Loucy (cell line): ENCODE measurements around the gene FGFBP1.

Source experiments
- EZH2phosphoT487 ChIP-seq: fragments of 200-600 bp; IDR thresholded peaks from 2 replicates; pipeline ENCODE4 v1.6.1; 2018; ENCODE audit warnings: antibody characterized with exemption, mild to moderate bottlenecking, moderate library complexity, borderline replicate concordance
- TF ChIP-seq, protein P1 (sequence below): fragments of 200-600 bp; sonication (generic); conservative IDR thresholded peaks from 2 replicates; pipeline ENCODE4 v1.5.1; 2014; ENCODE audit warnings: mild to moderate bottlenecking, antibody characterized with exemption, low read length

DNA sequence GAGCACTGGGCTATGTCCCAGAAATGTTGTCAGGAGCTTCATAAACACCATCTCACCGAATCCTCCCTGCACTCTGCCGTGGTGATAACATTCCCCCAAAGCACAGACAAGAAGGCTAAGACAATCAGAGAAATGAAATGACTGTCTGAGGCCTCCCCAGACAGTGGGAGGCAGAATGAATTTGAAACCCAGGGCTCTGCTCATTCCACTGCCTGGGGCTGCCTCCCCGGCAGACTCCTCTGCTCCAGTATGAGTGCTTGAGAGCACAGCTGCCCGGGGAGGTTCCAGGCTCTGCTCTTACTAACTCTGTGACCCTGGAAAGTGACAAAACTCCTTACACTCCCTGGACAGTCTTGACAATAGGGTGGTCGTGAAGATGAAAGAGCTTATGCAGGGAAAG is 9.7 kb downstream of the FGFBP1 start:
- TF ChIP-seq, protein P1, sequence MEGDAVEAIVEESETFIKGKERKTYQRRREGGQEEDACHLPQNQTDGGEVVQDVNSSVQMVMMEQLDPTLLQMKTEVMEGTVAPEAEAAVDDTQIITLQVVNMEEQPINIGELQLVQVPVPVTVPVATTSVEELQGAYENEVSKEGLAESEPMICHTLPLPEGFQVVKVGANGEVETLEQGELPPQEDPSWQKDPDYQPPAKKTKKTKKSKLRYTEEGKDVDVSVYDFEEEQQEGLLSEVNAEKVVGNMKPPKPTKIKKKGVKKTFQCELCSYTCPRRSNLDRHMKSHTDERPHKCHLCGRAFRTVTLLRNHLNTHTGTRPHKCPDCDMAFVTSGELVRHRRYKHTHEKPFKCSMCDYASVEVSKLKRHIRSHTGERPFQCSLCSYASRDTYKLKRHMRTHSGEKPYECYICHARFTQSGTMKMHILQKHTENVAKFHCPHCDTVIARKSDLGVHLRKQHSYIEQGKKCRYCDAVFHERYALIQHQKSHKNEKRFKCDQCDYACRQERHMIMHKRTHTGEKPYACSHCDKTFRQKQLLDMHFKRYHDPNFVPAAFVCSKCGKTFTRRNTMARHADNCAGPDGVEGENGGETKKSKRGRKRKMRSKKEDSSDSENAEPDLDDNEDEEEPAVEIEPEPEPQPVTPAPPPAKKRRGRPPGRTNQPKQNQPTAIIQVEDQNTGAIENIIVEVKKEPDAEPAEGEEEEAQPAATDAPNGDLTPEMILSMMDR = no peak
- no peak for TF ChIP-seq EZH2phosphoT487
